ENCODE measurements around the gene PRKAG2. TPM values are rescaled to one million over a fixed set of nuclear protein-coding genes. Genes with fewer than 3 reads are reported as not detected.
A peak's percentile ranks its signal among the peaks of the same experiment; 100 is the strongest.

The PRKAG2 gene
- total RNA-seq, 1 experiment from 2014 or later, result 18.9 TPM

- no peak for DNase-seq (ENCODE audit: low read depth)
Observed at GRCh38 chr7:151821226-151821625, 55.7 kb downstream of the PRKAG2 start.

GRCh38 chr7:151820491-151821105 lies 56.3 kb downstream of the PRKAG2 start:
- no peak for DNase-seq (ENCODE audit: low read depth)

- no peak for DNase-seq (ENCODE audit: low read depth)
Observed at GRCh38 chr7:151819866-151820265, 57.0 kb downstream of the PRKAG2 start.

- no peak for DNase-seq (ENCODE audit: low read depth)
Observed at GRCh38 chr7:151818674-151819519, 58.0 kb downstream of the PRKAG2 start.

GRCh38 chr7:151817981-151818673 lies 58.8 kb downstream of the PRKAG2 start:
- no peak for DNase-seq (ENCODE audit: low read depth)

GRCh38 chr7:151817315-151817690 lies 59.6 kb downstream of the PRKAG2 start:
- DNase-seq (ENCODE audit: low read depth), result no peak

GRCh38 chr7:151816562-151817314 lies 60.2 kb downstream of the PRKAG2 start:
- no peak for DNase-seq (ENCODE audit: low read depth)

- no peak for DNase-seq (ENCODE audit: low read depth)
Observed at GRCh38 chr7:151815419-151815818, 61.5 kb downstream of the PRKAG2 start.

- DNase-seq (ENCODE audit: low read depth), result no peak
Observed at GRCh38 chr7:151814400-151815009, 62.4 kb downstream of the PRKAG2 start.

- no peak for DNase-seq (ENCODE audit: low read depth)
Observed at GRCh38 chr7:151813997-151814396, 62.9 kb downstream of the PRKAG2 start.

- DNase-seq (ENCODE audit: low read depth), result no peak
Observed at GRCh38 chr7:151813445-151813844, 63.5 kb downstream of the PRKAG2 start.

- no peak for DNase-seq (ENCODE audit: low read depth)
Observed at GRCh38 chr7:151812967-151813366, 63.9 kb downstream of the PRKAG2 start.

- DNase-seq (ENCODE audit: low read depth), result no peak
Observed at GRCh38 chr7:151810441-151811232, 66.3 kb downstream of the PRKAG2 start.

- DNase-seq (ENCODE audit: low read depth), result no peak
Observed at GRCh38 chr7:151809864-151810170, 67.1 kb downstream of the PRKAG2 start.

- no peak for DNase-seq (ENCODE audit: low read depth)
Observed at GRCh38 chr7:151809146-151809863, 67.6 kb downstream of the PRKAG2 start.

GRCh38 chr7:151808400-151809145 lies 68.3 kb downstream of the PRKAG2 start:
- DNase-seq (ENCODE audit: low read depth), result peak; percentile 85

- DNase-seq (ENCODE audit: low read depth), result no peak
Observed at GRCh38 chr7:151807846-151808245, 69.1 kb downstream of the PRKAG2 start.

- DNase-seq (ENCODE audit: low read depth), result no peak
Observed at GRCh38 chr7:151806952-151807775, 69.8 kb downstream of the PRKAG2 start.

Data from HT1080 (cell line).